Endothelial cell of umbilical vein (primary cell): ENCODE measurements around the gene LINC01488. TPM values are rescaled to one million over a fixed set of nuclear protein-coding genes. Genes with fewer than 3 reads are reported as not detected.

Source experiments
- BruUV-seq: library from RNA; stranded (reverse); fragments of 400-500 nt; replicated peaks from 2 replicates; lab custom pipeline; 2021; lab: Mats Ljungman, UMichigan
- CTCF ChIA-PET: fragments of 300-600, 350-600 bp; sonication (Branson Sonifier 250); formaldehyde crosslinking; loops from one replicate; lab custom pipeline; 2021; ENCODE audit warnings: antibody characterized with exemption, inconsistent platforms; lab: Charles Lee
- POLR2A ChIA-PET: fragments of 300-600, 350-600 bp; sonication (Branson Sonifier 250); formaldehyde crosslinking; loops from one replicate; lab custom pipeline; 2021; ENCODE audit warnings: antibody characterized with exemption, inconsistent platforms; lab: Charles Lee
- DNase-seq: peaks from one replicate; pipeline ENCODE4 v3.0.0-alpha.2; 2011; ENCODE audit warnings: low read depth, low spot score
- FAIRE-seq: peaks from 2 replicates; lab custom pipeline; 2011; peaks lifted over from hg19 to GRCh38; lab: Jason Lieb, UNC
- H2AFZ ChIP-seq: 2 replicates; pipeline ENCODE4 v1.6.0; 2012; ENCODE audit warnings: low read depth, low read length, control low read depth, inconsistent platforms
- H3K27ac ChIP-seq: 2 replicates; pipeline ENCODE4 v1.5.1; 2011; ENCODE audit warnings: low read depth, mild to moderate bottlenecking, control low read depth, low read length, moderate library complexity; ENCODE audit not compliant: insufficient read depth
- H3K27me3 ChIP-seq, 2 experiments: 2 replicates each; pipeline versions ENCODE4 v1.6.0 to v1.6.1; 2011; ENCODE audit warnings: low read length in 2 of 2, mixed read lengths in 1 of 2; ENCODE audit not compliant: control insufficient read depth in 2 of 2, insufficient read depth in 2 of 2
- H3K36me3 ChIP-seq, 2 experiments: 2 replicates in 1 of 2; 3 replicates in 1 of 2; pipeline ENCODE4 v1.5.1; 2011; ENCODE audit warnings: low read length in 2 of 2, mild to moderate bottlenecking in 1 of 2, moderate library complexity in 1 of 2; ENCODE audit not compliant: control insufficient read depth in 2 of 2, insufficient read depth in 2 of 2; ENCODE audit errors: extremely low read depth in 1 of 2
- H3K4me1 ChIP-seq: 3 replicates; pipeline ENCODE4 v1.5.1; 2011; ENCODE audit warnings: mild to moderate bottlenecking, low read length; ENCODE audit not compliant: control insufficient read depth, insufficient read depth; ENCODE audit errors: extremely low read depth
- H3K4me2 ChIP-seq: 2 replicates; pipeline ENCODE4 v1.6.1; 2011; ENCODE audit warnings: low read length, control low read depth, mixed read lengths; ENCODE audit not compliant: insufficient read depth
- H3K4me3 ChIP-seq, 3 experiments: fragments of 200-600 bp in 1 of 3; sonication (generic), shearing (Covaris generic) in 1 of 3; replicated peaks in 1 of 3; 2 replicates each; pipeline ENCODE4 v1.5.1; 2011 to 2016; ENCODE audit warnings: control low read depth in 3 of 3, low read length in 3 of 3, mild to moderate bottlenecking in 2 of 3, inconsistent platforms in 1 of 3, low read depth in 1 of 3, moderate library complexity in 1 of 3; ENCODE audit not compliant: insufficient read depth in 1 of 3
- H3K79me2 ChIP-seq: 2 replicates; pipeline ENCODE4 v1.6.0; 2012; ENCODE audit warnings: low read length, inconsistent platforms; ENCODE audit not compliant: control insufficient read depth, insufficient read depth
- H3K9ac ChIP-seq: replicated peaks from 2 replicates; pipeline ENCODE3; 2011; ENCODE audit warnings: low read length, control low read depth; ENCODE audit not compliant: insufficient read depth; ENCODE audit errors: extremely low read depth
- H3K9me1 ChIP-seq: replicated peaks from 3 replicates; pipeline ENCODE4 v1.6.0; 2011; ENCODE audit warnings: mild to moderate bottlenecking, low read length; ENCODE audit not compliant: control insufficient read depth, insufficient read depth; ENCODE audit errors: extremely low read depth
- H3K9me3 ChIP-seq: replicated peaks from 2 replicates; pipeline ENCODE4 v1.5.1; 2012; ENCODE audit warnings: low read length, inconsistent platforms; ENCODE audit not compliant: control insufficient read depth, insufficient read depth
- H4K20me1 ChIP-seq: replicated peaks from 2 replicates; pipeline ENCODE3; 2011; ENCODE audit warnings: mild to moderate bottlenecking, low read length; ENCODE audit not compliant: control insufficient read depth, insufficient read depth; ENCODE audit errors: extremely low read depth
- CTCF ChIP-seq, 2 donors: IDR thresholded peaks; 1 replicate in 1 of 2; 2 replicates in 1 of 2; pipeline ENCODE4 v1.5.1; 2011; ENCODE audit warnings: low read length in 2 of 2, mild to moderate bottlenecking in 2 of 2, moderate library complexity in 2 of 2, control low read depth in 1 of 2, inconsistent platforms in 1 of 2, low read depth in 1 of 2; ENCODE audit not compliant: insufficient read depth in 1 of 2; ENCODE audit errors: extremely low read depth in 1 of 2
- EZH2 ChIP-seq: IDR thresholded peaks from 2 replicates; pipeline ENCODE4 v1.6.1; 2012; ENCODE audit warnings: borderline replicate concordance, low read depth, mild to moderate bottlenecking, moderate library complexity, low read length, inconsistent platforms; ENCODE audit not compliant: severe bottlenecking
- FOS ChIP-seq: IDR thresholded peaks from 2 replicates; pipeline ENCODE4 v1.6.1; 2011; ENCODE audit warnings: mild to moderate bottlenecking, low read length, moderate library complexity, borderline replicate concordance; ENCODE audit not compliant: insufficient read depth
- GATA2 ChIP-seq: IDR thresholded peaks from 2 replicates; pipeline ENCODE4 v1.7.0; 2011; ENCODE audit warnings: low read depth, mild to moderate bottlenecking, moderate library complexity, mixed read lengths, low read length; ENCODE audit not compliant: insufficient read length, insufficient read depth
- JUN ChIP-seq: IDR thresholded peaks from 2 replicates; pipeline ENCODE4 v1.6.1; 2011; ENCODE audit warnings: borderline replicate concordance, low read depth; ENCODE audit not compliant: insufficient read length, insufficient read depth
- MAX ChIP-seq: IDR thresholded peaks from 2 replicates; pipeline ENCODE4 v1.6.1; 2011; ENCODE audit not compliant: insufficient read depth, insufficient read length
- MYC ChIP-seq: IDR thresholded peaks from one replicate; pipeline ENCODE4 v1.6.1; 2011; ENCODE audit warnings: mild to moderate bottlenecking, low read depth, low read length
- POLR2A ChIP-seq: IDR thresholded peaks from 2 replicates; pipeline ENCODE4 v1.6.1; 2012; ENCODE audit warnings: low read depth, mild to moderate bottlenecking, control low read depth, low read length
- POLR2AphosphoS5 ChIP-seq: IDR thresholded peaks from 2 replicates; pipeline ENCODE4 v1.6.1; 2012; ENCODE audit warnings: low read depth, mild to moderate bottlenecking, control low read depth, low read length, moderate library complexity; ENCODE audit not compliant: insufficient read depth
- dilution Hi-C: fragments of 300-500 bp; cut with MboI; formaldehyde crosslinking; loops from one replicate; pipeline ENCODE4 v1.15.0; 2019; ENCODE audit warnings: low sequenced_read_pairs; ENCODE audit not compliant: extremely low pct_ligation_motif_present
- intact Hi-C: fragments of 100-400 bp; cut with micrococcal nuclease; formaldehyde crosslinking; loops from one replicate; pipeline ENCODE4 v1.10.0; 2022
- polyA plus RNA-seq, 4 experiments: library from polyadenylated mRNA; depleted of rRNA in 3 of 4; stranded (reverse) in 3 of 4; unstranded in 1 of 4; fragments of >200 nt; gene quantifications; 2 replicates each; pipeline versions ENCODE4 v1.2.1 to v1.2.3, GENCODE V29; 2011 to 2012; ENCODE audit warnings: missing spikeins in 1 of 4
- total RNA-seq: library from RNA; stranded (reverse); gene quantifications from 2 replicates; pipeline ENCODE4 v1.2.3, GENCODE V29; 2021

Gene LINC01488
- total and polyA plus RNA-seq, 2 donors (not counting 3 experiments of a cell fraction or from before 2014, with no cell fraction given) = not detected

GRCh38 chr11:69467646-69468045 lies 13.8 kb upstream of the LINC01488 start:
- Histone ChIP-seq H3K36me3 (no peaks in the 10 kb centered on the region), H3K27me3 (no peaks in the 10 kb centered on the region), H3K27ac (no peak overlapping the region), H3K9ac (no peak overlapping the region), H2AFZ (no peak overlapping the region), H3K4me1 (peaks cover 7% of the 10 kb centered on the region), H3K79me2 (no peaks in the 10 kb centered on the region), H3K4me3 (no peak overlapping the region), H3K9me1 (no peaks in the 10 kb centered on the region), H3K9me3 (no peaks in the 10 kb centered on the region), H4K20me1 (no peaks in the 10 kb centered on the region), H3K4me2 (no peak overlapping the region)
- DNase-seq (no peak), FAIRE-seq (no peak)
- CTCF ChIA-PET = no interaction called here
- no TSS peak for BruUV-seq
- POLR2A ChIA-PET = no interaction called here
- no peak for TF ChIP-seq CTCF (IDR thresholded peaks at IDR 0.05; ENCODE audit: extremely low read depth in 1 of 2, insufficient read depth in 1 of 2, low read depth in 1 of 2, low read length in 2 of 2)
- no peak for TF ChIP-seq GATA2
- no peak for TF ChIP-seq POLR2AphosphoS5
- no peak for TF ChIP-seq FOS
- TF ChIP-seq MYC = no peak
- TF ChIP-seq EZH2 = no peak
- TF ChIP-seq MAX = no peak
- TF ChIP-seq JUN = no peak
- no peak for TF ChIP-seq POLR2A
- dilution Hi-C loops = no loop called here
- intact Hi-C loops = no loop called here
